GM19238 (cell line): ENCODE data around the gene CYB561D1.
A peak's percentile ranks its signal among the peaks of the same experiment; 100 is the strongest.

Experiments used
- DNase-seq: peaks from one replicate; pipeline ENCODE4 v3.0.0; 2011; ENCODE audit warnings: low spot score; ENCODE audit not compliant: insufficient read length

CYB561D1 gene

DNA sequence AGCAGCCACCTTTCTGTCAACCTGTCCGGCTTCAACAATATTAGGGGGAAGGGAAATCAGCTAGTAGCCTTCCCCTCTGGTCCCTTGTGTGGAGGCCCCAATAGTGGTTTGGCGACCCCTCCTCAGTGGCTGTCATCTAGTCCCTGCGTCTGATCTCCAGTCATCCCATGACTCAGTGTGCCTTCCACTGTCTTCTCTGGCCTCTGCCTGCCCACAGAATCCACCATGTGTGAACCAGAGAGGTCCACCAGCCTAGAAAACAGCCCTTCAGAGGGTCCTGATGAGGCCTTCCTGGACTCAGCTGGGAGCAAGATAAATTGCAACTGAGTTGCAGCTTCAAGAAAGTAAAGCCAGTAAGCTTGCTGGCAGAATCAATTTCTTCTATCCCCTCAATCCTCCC is 14.0 kb upstream of the CYB561D1 start:
- DNase-seq, result no peak

DNA sequence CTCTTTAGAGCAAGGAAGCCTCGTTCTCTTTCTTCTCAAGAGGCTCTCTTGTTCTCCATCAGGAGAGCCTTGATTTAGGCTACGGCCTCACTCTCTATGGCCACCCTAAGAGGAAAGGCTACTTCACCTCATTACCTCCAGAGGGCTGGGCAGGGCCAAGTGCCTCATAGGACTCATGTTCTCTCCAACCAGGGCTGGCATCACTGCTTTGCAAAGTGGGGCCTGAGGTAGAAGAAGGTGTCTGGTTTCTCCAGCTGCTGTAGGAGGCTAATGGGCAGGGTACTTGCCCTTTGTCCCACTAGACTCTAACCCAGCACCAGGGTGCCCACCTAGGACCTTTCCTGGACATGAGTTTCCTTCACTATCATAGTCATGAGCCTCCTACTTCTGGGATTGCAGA is 12.2 kb upstream of the CYB561D1 start:
- no peak for DNase-seq

DNA sequence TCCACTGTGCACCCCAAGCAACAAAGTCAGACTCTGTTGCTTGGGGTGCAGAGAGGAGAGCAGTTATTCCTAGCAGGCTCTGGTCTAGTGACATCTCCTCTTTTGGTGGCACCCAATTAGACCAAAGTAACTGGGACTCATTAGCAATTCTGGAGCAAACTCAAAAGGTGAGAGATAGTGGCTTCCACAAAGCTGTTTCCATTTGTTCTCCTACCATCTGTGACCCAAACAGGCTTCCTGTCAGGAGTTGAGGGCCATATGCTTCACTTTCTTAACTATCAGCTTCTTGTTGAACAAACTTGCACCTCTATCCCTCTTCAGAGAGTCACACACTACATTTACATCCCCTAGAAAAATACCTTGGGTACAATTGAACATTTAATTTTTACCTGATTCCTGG is 11.7 kb upstream of the CYB561D1 start:
- no peak for DNase-seq

DNA sequence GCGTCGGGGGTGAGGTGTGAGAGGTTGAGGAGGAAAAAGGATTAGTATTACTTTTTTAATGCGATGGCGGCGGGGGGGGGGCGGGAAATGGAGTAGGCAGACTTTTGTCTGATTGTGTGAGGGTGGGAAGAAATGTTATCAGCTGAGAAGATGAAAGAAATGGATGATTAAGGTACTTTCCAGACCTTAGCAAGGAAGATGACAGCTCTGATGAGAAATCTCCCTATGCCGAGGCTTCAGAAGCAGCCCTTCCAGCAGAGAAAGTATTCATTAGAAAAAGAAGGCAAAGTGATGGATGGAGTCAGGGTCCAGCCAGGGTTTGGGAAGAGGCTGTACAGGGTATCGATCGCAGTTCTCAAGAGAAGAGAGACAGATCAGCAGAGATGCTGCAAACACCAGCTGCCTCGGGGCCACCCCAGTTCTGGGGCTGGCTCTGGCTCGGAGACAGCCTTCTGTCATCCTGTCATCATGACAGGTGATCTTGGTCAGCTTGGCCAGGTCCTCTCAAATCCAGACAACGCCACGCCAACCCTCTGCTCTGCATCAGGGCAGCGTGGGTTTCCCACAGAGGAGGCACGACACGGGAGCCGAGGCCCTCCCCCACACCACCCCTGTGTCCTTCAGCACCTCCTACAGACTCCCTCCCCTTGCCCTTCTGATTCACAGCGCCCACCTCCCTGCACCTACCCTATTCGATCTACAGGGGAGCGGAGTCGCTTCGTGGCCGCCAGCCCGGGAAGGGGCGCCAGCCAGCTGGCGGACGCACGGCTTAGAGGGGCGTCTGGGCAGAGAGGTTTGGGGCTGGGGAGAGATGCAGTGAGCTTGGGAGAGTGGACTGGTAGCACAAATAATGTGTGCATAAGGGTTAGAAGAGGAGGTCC is 10.9 kb upstream of the CYB561D1 start:
- DNase-seq, result no peak

DNA sequence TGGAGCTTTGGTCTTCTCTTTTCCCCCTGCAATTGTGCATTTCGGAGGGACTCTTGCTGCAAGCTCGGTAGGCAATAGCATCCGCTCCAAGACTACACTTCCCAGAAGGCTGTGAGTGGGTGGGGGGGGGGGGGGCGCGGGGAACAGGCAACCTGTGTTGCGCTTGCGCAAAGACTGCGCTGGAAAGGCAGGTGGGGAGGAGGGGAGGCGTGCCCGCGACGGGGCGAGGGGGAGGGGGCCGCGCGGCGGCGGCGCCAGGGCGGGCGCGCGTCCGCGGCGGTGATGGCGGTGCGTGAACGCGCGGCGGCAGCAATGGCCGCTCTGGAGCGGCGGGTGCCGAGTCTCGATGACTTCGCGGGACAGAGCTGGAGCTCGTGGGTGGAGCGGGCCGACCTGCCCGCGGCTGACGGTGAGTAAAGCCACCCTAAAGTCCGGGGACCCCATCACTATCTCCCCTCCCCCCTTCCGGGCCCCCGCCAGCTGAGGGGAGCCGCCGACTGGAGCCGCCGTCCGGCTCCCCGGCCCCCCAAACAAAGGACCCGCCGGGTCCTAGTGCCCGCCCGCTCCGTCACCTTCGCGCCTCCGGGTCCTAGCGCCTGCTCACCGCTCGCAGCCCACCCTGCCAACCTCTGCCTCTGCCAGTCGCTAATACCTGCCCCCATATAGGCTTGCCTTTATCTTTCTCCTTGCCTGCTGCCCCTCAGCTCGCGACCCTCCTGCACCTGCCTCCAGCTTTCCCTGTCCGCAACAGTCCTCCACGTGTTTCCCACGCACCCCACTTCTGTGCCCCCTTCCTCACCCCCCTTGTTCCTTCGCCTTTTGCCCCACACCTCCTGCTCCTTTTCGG is 10.0 kb upstream of the CYB561D1 start, which contains the start of gene ATXN7L2:
Gene ATXN7L2 (plus strand): TSS at position 234 of the 847 bp plus-strand sequence. CDS start 49 bp downstream, at position 283.
- peak; percentile 98 for DNase-seq

DNA sequence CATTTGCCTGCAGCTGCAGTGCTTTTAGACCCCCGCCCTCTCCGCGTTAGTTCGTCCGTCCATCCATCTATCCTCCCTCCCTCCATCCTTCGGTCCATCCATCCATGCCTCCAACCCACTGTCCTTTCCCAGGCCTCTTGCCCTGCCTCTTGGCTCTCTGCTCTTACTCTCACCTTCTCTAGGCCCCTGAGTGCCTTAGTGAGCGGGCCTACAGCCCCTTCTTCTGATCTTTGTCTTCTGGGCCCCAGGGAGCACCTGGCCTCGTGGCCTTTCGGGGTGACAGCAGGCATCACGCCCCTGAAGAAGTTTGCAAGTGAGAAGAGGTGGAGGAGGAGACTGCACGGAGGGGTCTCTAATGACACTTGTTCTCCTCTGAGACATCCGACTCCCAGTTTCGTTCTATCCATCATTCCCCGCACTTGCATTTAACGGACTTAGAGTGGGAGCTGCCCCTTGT is 9.3 kb upstream of the CYB561D1 start:
- DNase-seq, result no peak

DNA sequence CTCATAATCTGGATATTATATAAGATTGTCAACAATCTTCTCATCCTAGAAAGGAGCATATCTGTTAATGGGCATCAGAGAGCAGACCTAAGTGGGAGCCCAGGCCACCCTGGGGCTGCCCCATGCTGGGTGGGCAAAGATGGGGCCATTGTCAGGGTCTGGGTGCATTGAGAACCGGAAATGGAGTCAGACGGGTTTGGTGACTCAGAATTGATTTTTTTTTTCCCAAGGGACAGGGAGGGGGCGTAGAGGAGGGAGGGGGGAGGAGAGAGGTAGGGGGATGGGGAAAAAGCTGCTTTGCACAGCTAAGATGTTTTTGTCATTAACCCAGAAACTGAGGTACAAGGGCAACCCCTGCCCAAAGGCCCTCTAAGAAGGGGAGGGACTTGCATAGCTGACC is 8.9 kb upstream of the CYB561D1 start:
- no peak for DNase-seq

DNA sequence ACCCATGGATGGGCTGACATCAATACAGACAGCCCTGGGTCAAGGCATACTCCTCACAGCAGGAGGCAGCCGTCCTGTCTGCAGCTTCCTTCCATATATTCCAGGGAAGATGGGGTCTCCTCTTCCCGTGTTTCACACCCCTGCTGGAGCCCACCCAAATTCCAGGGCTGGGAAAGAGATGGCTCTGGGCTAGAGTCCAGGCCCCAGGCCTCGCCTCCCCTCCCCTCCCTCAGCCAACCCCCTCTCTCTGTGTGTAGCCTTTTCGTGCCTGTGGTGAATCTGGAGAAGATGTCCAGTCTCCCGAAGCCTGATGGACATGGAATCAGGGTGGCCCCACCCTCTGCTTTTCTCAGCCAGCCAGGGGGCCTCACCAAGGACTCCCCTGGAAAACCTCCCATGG is 6.6 kb upstream of the CYB561D1 start:
- DNase-seq, result no peak

DNA sequence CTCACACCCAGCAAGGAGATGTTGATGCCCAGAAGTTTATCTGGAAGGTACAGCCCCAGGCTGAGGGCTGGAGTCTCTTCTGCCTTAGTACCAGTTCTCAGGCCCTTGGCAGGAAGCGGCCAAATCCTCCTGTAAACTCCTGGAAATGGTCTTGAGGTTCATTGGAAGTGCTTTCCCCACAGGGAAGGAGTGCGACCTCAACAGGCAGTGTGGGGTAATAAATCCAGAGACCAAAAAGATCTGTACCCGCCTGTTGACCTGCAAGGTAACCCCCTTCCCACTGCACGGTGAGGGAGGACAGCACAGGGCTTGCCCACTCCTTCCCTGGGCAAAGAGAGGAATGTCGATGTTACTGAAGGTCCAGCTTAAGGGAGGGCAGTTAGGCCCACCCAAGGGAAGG is 5.7 kb upstream of the CYB561D1 start:
- DNase-seq, result no peak

DNA sequence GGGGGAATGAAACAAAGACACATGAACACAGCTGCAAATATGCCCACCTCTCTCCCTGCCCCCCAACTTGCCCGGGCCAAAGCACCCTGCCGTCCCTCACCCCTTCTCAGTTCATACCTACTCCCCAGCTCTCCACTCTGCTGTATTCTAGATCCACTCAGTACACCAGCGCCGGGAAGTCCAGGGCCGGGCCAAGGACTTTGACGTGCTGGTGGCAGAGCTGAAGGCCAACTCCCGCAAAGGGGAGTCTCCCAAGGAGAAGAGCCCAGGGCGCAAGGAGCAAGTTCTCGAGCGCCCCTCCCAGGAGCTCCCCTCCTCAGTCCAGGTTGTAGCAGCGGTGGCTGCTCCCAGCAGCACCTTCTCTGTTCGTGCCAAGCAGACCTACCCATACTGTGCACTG is 5.2 kb upstream of the CYB561D1 start:
- no peak for DNase-seq

DNA sequence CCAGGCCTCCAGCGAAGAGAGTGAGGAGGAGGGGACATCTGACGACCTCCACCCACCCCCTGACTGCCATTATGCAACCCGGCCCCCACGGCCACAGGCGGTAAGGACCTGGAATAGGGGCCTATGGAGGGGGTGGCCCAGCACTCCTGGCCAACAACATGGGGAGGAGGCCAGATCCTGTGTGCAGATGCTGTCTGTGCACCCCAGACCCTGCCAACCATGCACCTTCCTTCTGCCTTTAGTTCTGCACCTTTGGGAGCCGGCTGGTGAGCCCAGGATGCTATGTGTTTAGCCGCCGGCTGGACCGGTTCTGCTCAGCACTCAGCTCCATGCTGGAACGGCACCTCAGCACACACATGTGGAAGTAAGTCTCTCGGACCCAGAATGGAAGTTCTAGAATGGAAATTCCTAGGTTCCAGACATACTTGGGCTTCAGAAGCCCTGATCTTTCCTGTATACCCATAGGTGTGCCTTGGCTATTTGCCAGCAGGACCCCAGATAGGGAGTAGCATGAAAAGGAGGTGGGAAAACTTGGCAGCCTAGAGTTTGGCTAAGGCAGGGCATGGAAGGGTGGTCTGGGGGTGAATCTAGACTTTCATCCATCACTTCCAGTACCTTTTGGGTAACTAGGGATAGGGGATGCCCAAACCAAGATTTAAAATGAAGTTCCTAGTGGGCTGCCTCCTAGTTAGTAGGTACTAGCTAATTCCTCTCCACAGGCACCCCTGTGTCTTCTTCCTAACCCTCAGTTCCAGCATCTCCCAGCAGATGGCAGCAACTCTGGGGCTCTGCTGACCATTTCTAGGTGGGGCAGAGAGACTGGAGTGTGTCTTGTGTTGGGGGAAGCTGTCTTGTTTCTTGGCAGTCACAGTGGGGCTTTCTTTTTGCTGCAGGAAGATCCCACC is 3.6 kb upstream of the CYB561D1 start:
- peak; percentile 56 for DNase-seq

DNA sequence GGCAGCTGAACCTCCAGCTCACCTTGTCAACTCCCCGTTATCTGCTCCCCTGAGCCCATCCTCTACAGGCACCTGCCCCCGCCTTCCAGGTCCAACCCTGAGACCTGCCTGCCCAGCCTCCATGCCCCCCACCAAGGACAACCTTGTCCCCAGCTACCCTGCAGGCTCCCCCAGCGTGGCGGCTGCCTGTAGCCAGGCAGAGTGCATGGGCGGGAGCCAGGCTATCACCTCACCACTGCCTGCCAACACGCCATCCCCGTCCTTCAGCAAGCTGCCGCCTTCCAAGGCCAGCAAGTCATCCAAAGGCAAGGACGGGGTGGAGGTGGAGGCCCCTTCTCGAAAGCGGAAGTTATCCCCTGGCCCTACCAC is 3.0 kb upstream of the CYB561D1 start:
- DNase-seq, result no peak

DNA sequence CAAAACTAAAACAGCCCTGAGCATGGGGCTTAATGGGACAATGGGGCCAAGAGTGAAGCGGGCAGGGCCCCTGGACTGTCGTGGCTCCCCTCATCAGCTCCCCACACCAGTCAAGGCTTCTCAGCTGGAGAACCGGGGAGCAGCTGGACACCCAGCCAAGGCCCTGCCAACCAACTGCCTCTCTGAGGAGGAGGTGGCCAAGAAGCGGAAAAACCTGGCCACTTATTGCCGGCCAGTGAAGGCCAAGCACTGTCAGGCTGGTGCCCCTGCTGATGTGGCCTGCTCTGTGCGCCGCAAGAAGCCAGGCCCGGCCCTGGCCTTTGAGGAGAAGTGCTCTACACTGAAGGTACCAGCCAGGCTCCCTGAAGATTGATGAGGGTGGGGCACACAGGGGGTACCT is 2.5 kb upstream of the CYB561D1 start:
- DNase-seq, result no peak

DNA sequence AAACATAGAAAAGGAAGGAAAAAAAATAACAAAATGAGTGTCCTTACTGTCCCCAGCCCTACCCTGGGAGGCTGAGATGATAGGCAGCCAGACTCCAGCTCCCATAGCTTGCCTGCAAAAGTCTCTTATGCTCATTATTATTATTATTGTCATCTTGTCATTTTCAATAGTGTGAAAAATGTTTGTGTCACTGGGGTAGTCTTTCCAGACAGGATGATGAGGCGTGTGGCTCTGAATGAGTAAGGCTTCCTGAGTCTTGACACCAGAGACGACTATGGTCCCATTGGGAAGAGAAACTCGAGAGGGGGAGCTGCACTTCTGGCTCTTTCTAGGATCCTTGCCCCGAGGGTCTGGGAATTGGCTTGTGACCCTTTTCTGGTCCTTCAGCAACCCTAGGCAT is 1.1 kb upstream of the CYB561D1 start:
- no peak for DNase-seq

DNA sequence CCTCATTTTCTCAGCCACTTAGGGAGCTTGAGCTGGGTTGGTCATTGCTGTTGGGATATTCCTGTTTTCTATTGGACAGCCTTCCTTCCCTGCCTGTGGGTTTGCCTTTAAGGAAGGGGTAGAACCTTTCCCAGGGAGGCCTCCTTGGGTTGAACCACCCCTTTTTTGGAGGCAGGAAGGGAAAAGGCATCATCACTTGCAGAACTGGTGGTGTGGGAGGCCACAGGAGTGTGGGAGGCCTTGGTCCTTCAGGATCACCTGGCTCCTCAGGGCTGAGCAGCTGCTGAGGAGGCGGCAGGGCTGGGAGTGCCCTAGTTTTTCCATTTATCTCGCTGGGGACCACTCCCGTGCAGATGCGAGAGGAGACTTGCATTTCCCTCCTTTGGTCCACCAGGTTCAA is 667 bp upstream of the CYB561D1 start:
- DNase-seq, result no peak

DNA sequence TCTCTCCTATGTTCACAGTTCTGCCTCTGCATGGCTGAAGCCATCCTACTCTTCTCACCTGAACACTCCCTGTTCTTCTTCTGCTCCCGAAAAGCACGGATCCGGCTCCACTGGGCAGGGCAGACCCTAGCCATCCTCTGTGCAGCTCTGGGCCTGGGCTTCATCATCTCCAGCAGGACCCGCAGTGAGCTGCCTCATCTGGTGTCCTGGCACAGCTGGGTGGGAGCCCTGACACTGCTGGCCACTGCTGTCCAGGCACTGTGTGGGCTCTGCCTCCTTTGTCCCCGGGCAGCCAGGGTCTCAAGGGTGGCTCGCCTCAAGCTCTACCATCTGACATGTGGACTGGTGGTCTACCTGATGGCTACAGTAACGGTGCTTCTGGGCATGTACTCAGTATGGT is 1.8 kb downstream of the CYB561D1 start:
- no peak for DNase-seq

DNA sequence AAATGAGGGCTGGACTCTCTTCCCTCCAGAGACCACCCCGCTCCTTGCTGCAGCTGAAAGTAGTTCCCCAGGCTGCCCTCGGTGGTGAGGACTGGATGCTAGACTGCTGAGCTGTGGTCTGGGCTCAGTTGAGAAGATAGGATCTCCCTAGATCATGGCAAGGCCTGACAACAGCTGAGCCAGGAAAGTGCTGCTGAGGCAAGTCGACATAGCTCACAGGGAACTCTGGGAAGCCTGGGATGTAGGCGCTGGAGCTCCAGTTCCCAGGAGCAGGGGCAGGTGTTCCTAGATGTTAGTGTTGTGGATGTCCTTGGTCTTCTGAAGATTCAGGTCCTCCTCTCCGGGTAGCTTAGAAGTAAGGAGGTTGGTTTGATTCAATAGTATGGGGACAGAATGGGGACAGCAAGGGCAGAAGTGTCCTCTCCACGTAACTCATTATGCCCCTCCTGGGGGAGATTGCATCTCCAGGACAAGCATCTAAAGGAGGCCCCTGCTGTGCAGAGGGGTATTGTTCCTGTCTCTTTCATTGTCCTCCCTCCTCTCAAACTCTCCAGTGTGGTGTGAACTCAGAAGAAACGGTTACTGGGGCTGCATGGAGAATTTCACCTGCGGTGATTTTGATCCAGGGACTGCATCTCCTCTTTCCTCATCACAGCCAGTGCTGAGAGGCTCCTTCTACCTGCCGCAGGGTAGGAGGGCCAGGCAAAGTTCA is 3.7 kb downstream of the CYB561D1 start:
- DNase-seq, result no peak

DNA sequence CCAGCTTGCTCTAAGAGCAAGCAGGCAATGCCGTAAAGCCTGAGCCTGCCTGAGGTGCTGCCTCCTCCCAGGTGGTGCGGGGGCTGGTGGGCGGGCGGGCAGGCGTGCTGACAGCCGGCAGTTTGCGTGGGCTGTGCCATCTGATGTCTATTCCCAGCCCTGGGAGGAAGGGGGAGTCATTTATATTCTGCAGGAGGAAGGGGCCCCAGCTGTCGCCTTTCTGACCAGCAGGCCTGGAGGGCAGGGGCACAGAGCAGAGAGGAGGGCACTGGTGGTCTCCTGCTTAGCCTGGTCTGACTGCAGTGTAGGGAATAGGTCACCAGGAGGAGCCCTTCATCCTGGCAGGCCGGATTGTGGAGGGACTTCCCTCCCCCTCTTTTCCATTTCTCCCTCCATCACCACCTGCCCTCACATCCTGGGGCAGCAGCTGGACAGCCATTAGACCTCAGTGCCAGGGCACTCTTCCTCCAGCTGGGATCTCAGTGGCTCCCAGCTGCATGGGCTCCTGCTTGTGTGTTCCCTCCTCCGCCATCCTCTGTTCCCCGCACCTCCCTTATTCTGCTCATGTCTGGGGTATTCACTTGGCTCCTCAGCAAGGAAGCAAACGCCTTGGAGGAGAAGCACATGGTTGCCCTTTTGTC is 4.4 kb downstream of the CYB561D1 start:
- DNase-seq, result no peak

DNA sequence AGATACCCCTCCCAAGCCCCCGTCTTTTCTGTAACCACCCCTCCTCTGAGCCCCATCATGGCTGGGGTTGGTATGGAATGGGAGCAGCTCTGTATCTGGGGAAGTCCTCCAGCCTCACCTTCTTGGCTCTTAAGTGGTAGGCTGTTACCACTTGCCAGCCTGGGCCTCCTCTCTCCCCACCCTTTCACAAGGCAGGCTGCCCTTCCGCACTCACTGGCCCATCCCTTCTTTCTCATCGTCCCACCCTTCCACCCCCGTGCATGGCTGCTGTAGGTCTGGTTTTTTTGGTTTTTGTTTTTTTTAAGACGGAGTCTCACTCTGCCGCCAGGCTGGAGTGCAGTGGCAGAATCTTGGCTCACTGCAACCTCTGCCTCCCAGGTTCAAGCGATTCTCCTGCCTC is 5.2 kb downstream of the CYB561D1 start:
- DNase-seq, result no peak
